K562 (cell line): Measurements from ENCODE around the gene RNF128. TPM values are rescaled to one million over a fixed set of nuclear protein-coding genes. Genes with fewer than 3 reads are reported as not detected.

Experiments
- ATAC-seq: fragments of 200-7000 bp; cut with Tn5 transposase; 3 replicates; pipeline ENCODE4 v1.9.1; 2020; ENCODE audit warnings: moderate library complexity
- BruUV-seq: library from RNA; stranded (reverse); fragments of 400-500 nt; replicated peaks from 2 replicates; lab custom pipeline; 2021; lab: Mats Ljungman, UMichigan
- CTCF ChIA-PET: fragments of 300-600 bp; formaldehyde crosslinking; extraction: SDS; loops from one replicate; lab custom pipeline; 2021; ENCODE audit warnings: low intra/inter-chr PET ratio; lab: Yijun Ruan, JAX
- POLR2A ChIA-PET: fragments of 300-600, 350-650 bp; sonication (Branson Sonifier 250); formaldehyde crosslinking; extraction: SDS; loops from one replicate; lab custom pipeline; 2021; ENCODE audit warnings: antibody characterized with exemption, inconsistent platforms; lab: Yijun Ruan, JAX
- DNase-seq, 4 experiments: peaks; one replicate each; pipeline versions ENCODE4 v3.0.0 to v3.0.0-alpha.2; 2011 to 2018; ENCODE audit warnings: low spot score in 3 of 4, mixed read lengths in 3 of 4; ENCODE audit errors: extremely low read depth in 1 of 4
- FAIRE-seq: peaks from 2 replicates; lab custom pipeline; 2011; peaks lifted over from hg19 to GRCh38; lab: Jason Lieb, UNC
- H2AFZ ChIP-seq: 2 replicates; pipeline ENCODE4 v1.6.0; 2011; ENCODE audit warnings: low read depth, low read length, control low read depth, inconsistent platforms
- H3K27ac ChIP-seq: fragments of 200-600 bp; 3 replicates; pipeline ENCODE4 v1.8.0; 2011; ENCODE audit warnings: low read depth, mild to moderate bottlenecking, control low read depth, inconsistent platforms, low read length, moderate library complexity, mixed read lengths; ENCODE audit errors: extremely low read depth
- H3K27me3 ChIP-seq, 2 experiments: fragments of 300-600 bp in 1 of 2; 2 replicates in 1 of 2; 3 replicates in 1 of 2; pipeline versions ENCODE4 v1.6.0 to v1.8.0; 2011; ENCODE audit warnings: inconsistent platforms in 2 of 2, low read length in 2 of 2, mild to moderate bottlenecking in 1 of 2, mixed read lengths in 1 of 2, moderate library complexity in 1 of 2; ENCODE audit not compliant: control insufficient read depth in 2 of 2, insufficient read depth in 2 of 2
- H3K36me3 ChIP-seq: fragments of 300-600 bp; 3 replicates; pipeline ENCODE4 v1.8.0; 2011; ENCODE audit warnings: mild to moderate bottlenecking, low read length, inconsistent platforms; ENCODE audit not compliant: control insufficient read depth, insufficient read depth
- H3K4me1 ChIP-seq, 2 experiments: fragments of 200-600 bp in 1 of 2; replicated peaks in 1 of 2; 2 replicates in 1 of 2; 3 replicates in 1 of 2; pipeline versions ENCODE4 v1.5.1 to v1.8.0; 2011; ENCODE audit warnings: inconsistent platforms in 2 of 2, low read length in 2 of 2, mild to moderate bottlenecking in 1 of 2, mixed read lengths in 1 of 2, moderate library complexity in 1 of 2; ENCODE audit not compliant: control insufficient read depth in 2 of 2, insufficient read depth in 2 of 2
- H3K4me2 ChIP-seq: 2 replicates; pipeline ENCODE4 v1.6.1; 2011; ENCODE audit warnings: low read length, control low read depth, inconsistent platforms, mixed read lengths; ENCODE audit not compliant: insufficient read depth
- H3K4me3 ChIP-seq: fragments of 200-600 bp; sonication (generic), shearing (Covaris generic); 2 replicates; pipeline ENCODE4 v1.5.1; 2016; ENCODE audit warnings: control low read depth, inconsistent platforms
- H3K79me2 ChIP-seq: fragments of 200-600 bp; 3 replicates; pipeline ENCODE4 v1.8.0; 2011; ENCODE audit warnings: low read length, inconsistent platforms; ENCODE audit not compliant: control insufficient read depth, insufficient read depth
- H3K9ac ChIP-seq, 2 experiments: 2 replicates each; pipeline versions ENCODE4 v1.6.0 to v1.6.1; 2011; ENCODE audit warnings: low read depth in 2 of 2, low read length in 2 of 2, control low read depth in 1 of 2, inconsistent platforms in 1 of 2, mild to moderate bottlenecking in 1 of 2, mixed read lengths in 1 of 2; ENCODE audit not compliant: insufficient read depth in 1 of 2
- H3K9me1 ChIP-seq: one replicate; pipeline ENCODE4 v1.6.0; 2011; ENCODE audit warnings: inconsistent platforms, mild to moderate bottlenecking, low read length, moderate library complexity; ENCODE audit not compliant: control insufficient read depth, insufficient read depth
- H3K9me3 ChIP-seq: replicated peaks from 2 replicates; pipeline ENCODE4 v1.5.1; 2011; ENCODE audit warnings: low read depth, low read length, inconsistent platforms; ENCODE audit not compliant: control insufficient read depth, insufficient read depth
- H4K20me1 ChIP-seq: replicated peaks from 2 replicates; pipeline ENCODE4 v1.6.1; 2011; ENCODE audit warnings: low read length, inconsistent platforms, mixed read lengths; ENCODE audit not compliant: control insufficient read depth, insufficient read depth
- ARID4B ChIP-seq: sonication (generic); formaldehyde crosslinking; IDR thresholded peaks from 2 replicates; pipeline ENCODE4 v1.8.0; 2022; ENCODE audit warnings: mild to moderate bottlenecking, missing genetic modification reagents
- DEAF1 ChIP-seq: fragments of 450-650 bp; formaldehyde crosslinking; IDR thresholded peaks from 2 replicates; pipeline ENCODE4 v1.4.0; 2020; ENCODE audit warnings: mild to moderate bottlenecking, moderate library complexity
- NFIC ChIP-seq: fragments of 450-650 bp; IDR thresholded peaks from 2 replicates; pipeline ENCODE4 v1.6.1; 2017; ENCODE audit warnings: mild to moderate bottlenecking, inconsistent platforms
- SFPQ ChIP-seq: fragments of 200-400 bp; formaldehyde crosslinking; IDR thresholded peaks from 2 replicates; pipeline ENCODE4 v1.6.1; 2017; ENCODE audit warnings: mild to moderate bottlenecking, low read depth, low read length, moderate library complexity
- ZHX1 ChIP-seq: fragments of 150-350 bp; conservative IDR thresholded peaks from 2 replicates; pipeline ENCODE4 v1.6.1; 2014; ENCODE audit warnings: low read length
- ZKSCAN3 ChIP-seq: fragments of 250-450 bp; sonication (Bioruptor Pico); IDR thresholded peaks from 2 replicates; pipeline ENCODE4 v1.4.0; 2020
- ZNF165 ChIP-seq: fragments of 250-450 bp; sonication (Bioruptor Pico); IDR thresholded peaks from 2 replicates; pipeline ENCODE4 v1.4.0; 2020; ENCODE audit warnings: borderline replicate concordance
- ZNF431 ChIP-seq: sonication (generic); formaldehyde crosslinking; IDR thresholded peaks from 2 replicates; pipeline ENCODE4 v1.8.0; 2022; ENCODE audit warnings: mild to moderate bottlenecking, missing genetic modification reagents
- ZNF766 ChIP-seq: fragments of 200-800 bp; sonication (Bioruptor generic); conservative IDR thresholded peaks from 2 replicates; pipeline ENCODE4 v1.6.1; 2016; ENCODE audit warnings: missing genetic modification characterization, missing compliant biosample characterization
- WGBS: fragments of 100-300 bp; shearing (Covaris generic); methylation state at CpG from one replicate; pipeline ENCODE4 v1.1.6; 2016; ENCODE audit warnings: low coverage, mixed read lengths; ENCODE audit not compliant: insufficient coverage; ENCODE audit errors: missing lambda C conversion rate; 5-methylcytosine and 5-hydroxymethylcytosine counted together
- in situ Hi-C: fragments of 300-500 bp; cut with MboI; formaldehyde crosslinking; loops from 4 replicates; pipeline ENCODE4 v1.15.0; 2018; ENCODE audit warnings: inconsistent platforms, mixed read lengths
- intact Hi-C: fragments of 100-400 bp; cut with micrococcal nuclease; formaldehyde crosslinking; loops from 2 replicates; pipeline ENCODE4 v1.14.2; 2022
- polyA plus RNA-seq, 8 experiments: library from polyadenylated mRNA; depleted of rRNA in 4 of 8; stranded (reverse) in 5 of 8; unstranded in 3 of 8; fragments of >200 nt; fragmentation: Nextera tagmentation in 2 of 8; fragmentation: Illumina TruSeq in 1 of 8; extraction: Ambion mirVana in 2 of 8; extraction: Trizol in 1 of 8; gene quantifications; 2 replicates each; pipeline versions ENCODE4 v1.2.1 to v1.2.3, GENCODE V29; 2011 to 2014; ENCODE audit warnings: inconsistent platforms in 1 of 8, missing spikeins in 1 of 8
- total RNA-seq, 7 experiments: library from RNA; depleted of rRNA in 6 of 7; stranded (reverse); fragments of >200 nt in 6 of 7; fragmentation: Illumina TruSeq in 2 of 7; extraction: Trizol in 2 of 7; gene quantifications; 2 replicates each; pipeline versions ENCODE4 v1.2.1 to v1.2.3, GENCODE V29; 2011 to 2021; ENCODE audit warnings: low replicate concordance in 1 of 7

Gene RNF128
- total and polyA plus RNA-seq, 9 of the 15 experiments (the other 6 are each of a cell fraction or from before 2014, with no cell fraction given), result 0.07 TPM; not detected in 8

- Histone ChIP-seq H3K79me2 (no peaks in the 10 kb centered on the region), H3K4me1 (no peaks in the 10 kb centered on the region), H2AFZ (no peak overlapping the region), H3K4me3 (no peak overlapping the region), H3K9ac (no peak overlapping the region), H3K9me3 (no peaks in the 10 kb centered on the region), H3K27ac (no peak overlapping the region), H3K9me1 (no peaks in the 10 kb centered on the region), H3K27me3 (peaks cover 0 to 7% of the 10 kb centered on the region in 2 experiments; a peak in 2 of 5 replicates), H3K36me3 (no peaks in the 10 kb centered on the region), H4K20me1 (no peaks in the 10 kb centered on the region), H3K4me2 (no peak overlapping the region)
- in situ Hi-C loops, result no loop called here
- ChIA-PET POLR2A (no interaction called here), CTCF (no interaction called here)
- ATAC-seq, result no peak
- BruUV-seq, result no TSS peak
- DNase-seq, result no peak
- intact Hi-C loops, result no loop called here
- WGBS, result 0% methylated on average over 8 of the region's 8 CpGs
- no peak for FAIRE-seq
- TF ChIP-seq ZNF766, result no peak
- no peak for TF ChIP-seq ZKSCAN3 (CRISPR knock-in tag)
- no peak for TF ChIP-seq ZNF165 (CRISPR knock-in tag)
- no peak for TF ChIP-seq DEAF1 (CRISPR knock-in tag)
- no peak for TF ChIP-seq SFPQ
- no peak for TF ChIP-seq ZNF431 (CRISPR knock-in tag)
- no peak for TF ChIP-seq ZHX1
- TF ChIP-seq NFIC, result no peak
- no peak for TF ChIP-seq ARID4B
Observed at GRCh38 chrX:106725931-106726330, 570 bp upstream of the RNF128 start.
